EL (cell line): ENCODE measurements around the gene DNAJC8.

Source experiments
- DNase-seq: peaks from one replicate; pipeline ENCODE4 v3.0.0-alpha.2; 2016

DNAJC8 gene

DNA sequence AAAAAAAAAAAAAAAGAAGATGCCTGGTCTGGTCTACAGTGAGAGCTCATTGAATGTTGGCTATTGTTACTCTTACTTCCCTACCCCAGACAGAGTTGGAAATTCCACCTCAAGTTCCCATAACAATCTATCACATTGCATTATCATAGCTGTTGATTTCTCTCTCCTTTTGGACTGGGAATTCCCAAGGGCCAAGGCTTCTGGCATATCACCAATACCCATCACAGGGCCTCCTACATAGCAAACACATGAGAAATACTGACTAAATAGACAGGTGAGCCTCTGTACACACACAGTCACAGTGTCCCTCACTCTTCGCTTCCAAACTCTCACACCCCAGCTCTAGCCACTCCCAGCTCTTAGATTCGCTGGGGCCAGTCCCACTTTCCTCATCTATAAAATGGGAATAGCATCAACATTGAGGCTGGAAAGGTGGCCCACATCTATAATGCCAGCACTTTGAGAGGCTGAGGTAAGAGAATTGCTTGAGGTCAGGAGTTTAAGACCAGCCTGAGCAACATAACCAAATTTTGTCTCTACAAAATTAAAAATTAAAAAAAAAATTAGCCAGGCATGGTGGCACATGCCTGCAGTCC lies 62.7 kb downstream of the DNAJC8 start:
- DNase-seq = no peak

DNA sequence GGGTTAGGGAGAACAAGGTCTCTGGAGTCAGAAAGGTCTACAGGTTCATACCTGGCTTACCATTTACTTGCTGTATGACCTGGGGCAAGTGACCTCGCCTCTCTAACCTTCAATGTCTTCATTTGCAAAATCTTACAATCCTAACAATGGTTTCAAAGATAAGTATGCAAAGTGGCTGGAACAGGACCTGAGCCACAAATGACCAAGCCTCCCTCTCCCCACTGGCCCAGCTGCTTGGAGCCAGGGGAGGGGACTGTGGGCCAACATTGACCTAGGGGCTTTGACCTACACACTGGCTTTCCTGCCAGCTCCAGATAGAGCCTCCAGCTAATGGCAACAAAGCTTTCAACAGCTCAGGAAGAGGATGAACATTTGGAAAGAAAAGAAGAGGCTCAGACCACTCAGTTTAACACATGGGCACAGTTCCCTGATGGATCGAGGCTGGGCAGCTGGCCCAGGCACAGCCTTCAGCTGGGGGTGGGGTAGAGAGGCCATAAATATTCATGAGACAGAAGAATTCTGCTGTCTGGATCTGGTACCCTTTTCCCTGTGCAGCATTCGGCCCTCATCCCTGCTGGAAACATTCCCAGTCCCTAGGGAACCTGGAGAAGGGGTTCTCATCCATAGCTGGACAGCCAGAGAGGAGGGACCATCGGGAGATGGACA lies 69.2 kb downstream of the DNAJC8 start:
- DNase-seq = no peak

- DNase-seq = no peak
Measured at GRCh38 chr1:28162151-28162550, 70.7 kb downstream of the DNAJC8 start.

GRCh38 chr1:28161751-28162150 lies 71.1 kb downstream of the DNAJC8 start:
- no peak for DNase-seq

GRCh38 chr1:28160782-28161266 lies 72.0 kb downstream of the DNAJC8 start:
- DNase-seq = no peak

DNA sequence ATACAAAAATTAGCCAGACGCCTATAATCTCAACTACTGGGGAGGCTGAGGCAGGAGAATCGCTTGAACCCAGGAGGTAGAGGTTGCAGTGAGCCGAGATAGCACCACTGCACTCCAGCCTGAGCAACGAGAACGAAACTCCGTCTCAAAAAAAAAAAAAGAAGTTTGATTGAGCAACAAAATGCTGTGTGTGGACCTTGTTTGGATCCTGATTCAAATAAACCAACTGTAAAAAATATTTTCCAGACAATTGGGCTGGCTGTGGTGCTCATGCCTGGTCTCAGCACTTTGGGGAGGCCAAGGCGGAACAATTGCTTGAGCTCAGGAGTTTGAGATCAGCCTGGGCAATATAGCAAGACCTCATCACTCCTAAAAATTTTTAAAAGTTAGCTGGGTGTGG lies 73.1 kb downstream of the DNAJC8 start:
- DNase-seq = no peak

GRCh38 chr1:28159243-28159642 lies 73.6 kb downstream of the DNAJC8 start:
- no peak for DNase-seq

GRCh38 chr1:28157894-28158293 lies 74.9 kb downstream of the DNAJC8 start:
- no peak for DNase-seq

DNA sequence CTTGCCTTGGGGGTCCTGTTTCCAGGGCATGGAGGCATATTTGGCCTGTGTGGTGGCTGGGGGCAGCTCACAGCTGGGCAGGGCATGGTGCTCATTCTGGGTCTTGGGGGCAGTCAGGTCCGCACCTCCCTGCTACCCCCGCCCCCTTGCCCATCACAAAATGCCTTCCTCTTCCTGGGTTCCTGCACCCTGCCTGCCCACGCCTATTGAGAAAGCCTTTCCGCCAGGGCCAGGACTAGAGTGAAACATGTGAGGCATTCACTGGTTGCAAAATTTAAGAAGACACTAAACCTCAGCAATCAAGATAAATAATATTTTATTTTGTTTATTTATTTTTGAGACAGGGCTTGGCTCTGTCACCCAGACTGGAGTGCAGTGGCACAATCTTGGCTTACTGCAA lies 76.0 kb downstream of the DNAJC8 start:
- no peak for DNase-seq

- no peak for DNase-seq
Measured at GRCh38 chr1:28155628-28156027, 77.2 kb downstream of the DNAJC8 start.

- no peak for DNase-seq
Measured at GRCh38 chr1:28154078-28154594, 78.7 kb downstream of the DNAJC8 start.
